IMR-90 (cell line): ENCODE data around the gene CYP17A1.

Source experiments
- BHLHE40 ChIP-seq: fragments of 150-350 bp; IDR thresholded peaks from 2 replicates; pipeline ENCODE4 v1.6.1; 2016; ENCODE audit warnings: mild to moderate bottlenecking, low read depth, low read length
- FOS ChIP-seq: fragments of 150-350 bp; IDR thresholded peaks from 2 replicates; pipeline ENCODE4 v1.6.1; 2016; ENCODE audit warnings: low read depth, low read length
- MAFK ChIP-seq: IDR thresholded peaks from 2 replicates; pipeline ENCODE4 v1.6.1; 2012; ENCODE audit warnings: low read depth, low read length, improper control_type of control experiment
- MXI1 ChIP-seq: IDR thresholded peaks from 2 replicates; pipeline ENCODE4 v1.6.1; 2012; ENCODE audit warnings: low read depth, mild to moderate bottlenecking, low read length, moderate library complexity, borderline replicate concordance
- POLR2A ChIP-seq: IDR thresholded peaks from 2 replicates; pipeline ENCODE4 v1.6.1; 2012; ENCODE audit warnings: mild to moderate bottlenecking, low read depth, low read length
- RAD21 ChIP-seq: IDR thresholded peaks from 2 replicates; pipeline ENCODE4 v1.6.1; 2012; ENCODE audit warnings: low read length, improper control_type of control experiment
- RCOR1 ChIP-seq: IDR thresholded peaks from 2 replicates; pipeline ENCODE4 v1.6.1; 2012; ENCODE audit warnings: mild to moderate bottlenecking, low read length, improper control_type of control experiment; ENCODE audit not compliant: insufficient replicate concordance
- TF ChIP-seq, protein P1 (sequence below): conservative IDR thresholded peaks from 2 replicates; pipeline ENCODE4 v1.5.1; 2012; ENCODE audit warnings: mild to moderate bottlenecking, low read depth, low read length, improper control_type of control experiment
- TF ChIP-seq, protein P2 (sequence below): fragments of 150-350 bp; IDR thresholded peaks from 2 replicates; pipeline ENCODE4 v1.6.1; 2017; ENCODE audit warnings: mild to moderate bottlenecking, antibody characterized with exemption, low read length, low read depth
- TF ChIP-seq, protein P3 (sequence below): fragments of 150-350 bp; IDR thresholded peaks from 2 replicates; pipeline ENCODE4 v1.6.1; 2016; ENCODE audit warnings: low read depth, mild to moderate bottlenecking, low read length, moderate library complexity, borderline replicate concordance

DNA sequence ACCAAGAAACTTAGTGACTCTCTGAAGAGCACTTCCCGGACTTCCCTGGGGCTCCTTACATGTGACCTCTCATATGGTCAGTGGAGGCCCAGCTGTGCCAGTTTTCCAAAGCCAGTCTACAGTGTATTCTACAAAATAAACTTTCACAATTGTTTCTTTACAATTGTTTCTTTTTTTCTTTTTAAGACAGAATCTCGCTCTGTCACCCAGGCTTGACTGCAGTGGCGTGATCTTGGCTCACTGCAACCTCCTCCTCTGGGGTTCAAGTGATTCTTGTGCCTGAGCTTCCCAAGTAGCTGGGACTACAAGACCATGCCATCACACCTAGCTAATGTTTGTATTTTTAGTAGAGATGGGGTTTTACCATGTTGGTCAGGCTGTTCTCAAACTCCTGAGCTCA lies 25.9 kb downstream of the CYP17A1 start:
- TF ChIP-seq, protein P1, sequence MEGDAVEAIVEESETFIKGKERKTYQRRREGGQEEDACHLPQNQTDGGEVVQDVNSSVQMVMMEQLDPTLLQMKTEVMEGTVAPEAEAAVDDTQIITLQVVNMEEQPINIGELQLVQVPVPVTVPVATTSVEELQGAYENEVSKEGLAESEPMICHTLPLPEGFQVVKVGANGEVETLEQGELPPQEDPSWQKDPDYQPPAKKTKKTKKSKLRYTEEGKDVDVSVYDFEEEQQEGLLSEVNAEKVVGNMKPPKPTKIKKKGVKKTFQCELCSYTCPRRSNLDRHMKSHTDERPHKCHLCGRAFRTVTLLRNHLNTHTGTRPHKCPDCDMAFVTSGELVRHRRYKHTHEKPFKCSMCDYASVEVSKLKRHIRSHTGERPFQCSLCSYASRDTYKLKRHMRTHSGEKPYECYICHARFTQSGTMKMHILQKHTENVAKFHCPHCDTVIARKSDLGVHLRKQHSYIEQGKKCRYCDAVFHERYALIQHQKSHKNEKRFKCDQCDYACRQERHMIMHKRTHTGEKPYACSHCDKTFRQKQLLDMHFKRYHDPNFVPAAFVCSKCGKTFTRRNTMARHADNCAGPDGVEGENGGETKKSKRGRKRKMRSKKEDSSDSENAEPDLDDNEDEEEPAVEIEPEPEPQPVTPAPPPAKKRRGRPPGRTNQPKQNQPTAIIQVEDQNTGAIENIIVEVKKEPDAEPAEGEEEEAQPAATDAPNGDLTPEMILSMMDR = no peak
- TF ChIP-seq MXI1 (no peak), RAD21 (no peak), RCOR1 (no peak), FOS (no peak), POLR2A (no peak), BHLHE40 (no peak), MAFK (no peak)
- TF ChIP-seq, protein P2, sequence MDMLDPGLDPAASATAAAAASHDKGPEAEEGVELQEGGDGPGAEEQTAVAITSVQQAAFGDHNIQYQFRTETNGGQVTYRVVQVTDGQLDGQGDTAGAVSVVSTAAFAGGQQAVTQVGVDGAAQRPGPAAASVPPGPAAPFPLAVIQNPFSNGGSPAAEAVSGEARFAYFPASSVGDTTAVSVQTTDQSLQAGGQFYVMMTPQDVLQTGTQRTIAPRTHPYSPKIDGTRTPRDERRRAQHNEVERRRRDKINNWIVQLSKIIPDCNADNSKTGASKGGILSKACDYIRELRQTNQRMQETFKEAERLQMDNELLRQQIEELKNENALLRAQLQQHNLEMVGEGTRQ = no peak
- TF ChIP-seq, protein P3, sequence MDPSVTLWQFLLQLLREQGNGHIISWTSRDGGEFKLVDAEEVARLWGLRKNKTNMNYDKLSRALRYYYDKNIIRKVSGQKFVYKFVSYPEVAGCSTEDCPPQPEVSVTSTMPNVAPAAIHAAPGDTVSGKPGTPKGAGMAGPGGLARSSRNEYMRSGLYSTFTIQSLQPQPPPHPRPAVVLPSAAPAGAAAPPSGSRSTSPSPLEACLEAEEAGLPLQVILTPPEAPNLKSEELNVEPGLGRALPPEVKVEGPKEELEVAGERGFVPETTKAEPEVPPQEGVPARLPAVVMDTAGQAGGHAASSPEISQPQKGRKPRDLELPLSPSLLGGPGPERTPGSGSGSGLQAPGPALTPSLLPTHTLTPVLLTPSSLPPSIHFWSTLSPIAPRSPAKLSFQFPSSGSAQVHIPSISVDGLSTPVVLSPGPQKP = no peak
